Colonic mucosa (tissue), 4 donors: ENCODE data around the gene NF2. TPM values are rescaled to one million over a fixed set of nuclear protein-coding genes. Genes with fewer than 3 reads are reported as not detected.

Source experiments
- DNase-seq: peaks from one replicate; pipeline ENCODE4 v3.0.0-alpha.2; 2020
- H3K27ac ChIP-seq: fragments of 200-600 bp; one replicate; pipeline ENCODE4 v1.8.0; 2021
- H3K27me3 ChIP-seq: fragments of 200-600 bp; one replicate; pipeline ENCODE4 v1.8.0; 2021
- H3K36me3 ChIP-seq: fragments of 200-600 bp; one replicate; pipeline ENCODE4 v1.8.0; 2021
- H3K4me1 ChIP-seq: fragments of 200-600 bp; one replicate; pipeline ENCODE4 v1.8.0; 2021; ENCODE audit warnings: mild to moderate bottlenecking
- H3K4me3 ChIP-seq: fragments of 200-600 bp; one replicate; pipeline ENCODE4 v1.8.0; 2021
- H3K9ac ChIP-seq, 2 donors: one replicate each; pipeline ENCODE4 v1.7.0; 2013; ENCODE audit warnings: control low read depth in 2 of 2, low read depth in 2 of 2, low read length in 2 of 2
- H3K9me3 ChIP-seq: fragments of 200-600 bp; one replicate; pipeline ENCODE4 v1.8.0; 2021
- CTCF ChIP-seq: fragments of 200-600 bp; IDR thresholded peaks from one replicate; pipeline ENCODE4 v1.8.0; 2022; ENCODE audit warnings: antibody characterized with exemption, mild to moderate bottlenecking
- intact Hi-C: fragments of 100-400 bp; cut with DNase I; formaldehyde crosslinking; loops from one replicate; pipeline ENCODE4 v1.14.1; 2022
- total RNA-seq, 2 donors: library from RNA; stranded (reverse); fragmentation: NEBNext Ultra II Directional in 1 of 2; extraction: Animal tissue kit (Norgen Biotek cat#: 25700) in 1 of 2; gene quantifications; one replicate each; pipeline ENCODE4 v1.2.1, GENCODE V29; 2021
- donor health status: healthy.
- donor health status: DM: no; HTN: no; CAD: no.
- donor health status: DM: no; HTN: no; CAD: no.

The NF2 gene
- total RNA-seq, 2 donors from 2014 or later = 33.5 to 51.0 TPM

- Histone ChIP-seq H3K27ac (no peak overlapping the region), H3K9ac (no peak overlapping the region), H3K27me3 (no peaks in the 10 kb centered on the region), H3K4me1 (no peaks in the 10 kb centered on the region), H3K36me3 (no peaks in the 10 kb centered on the region), H3K4me3 (no peak overlapping the region), H3K9me3 (no peaks in the 10 kb centered on the region)
- intact Hi-C loops = no loop called here
- no peak for DNase-seq
- no peak for TF ChIP-seq CTCF
Measured at GRCh38 chr22:29661336-29661735, 57.9 kb downstream of the NF2 start.

- Histone ChIP-seq H3K9me3 (no peaks in the 10 kb centered on the region), H3K27ac (no peak overlapping the region), H3K9ac (no peak overlapping the region), H3K4me3 (no peak overlapping the region), H3K27me3 (no peaks in the 10 kb centered on the region), H3K36me3 (no peaks in the 10 kb centered on the region), H3K4me1 (no peaks in the 10 kb centered on the region)
- intact Hi-C loops = no loop called here
- no peak for TF ChIP-seq CTCF
- no peak for DNase-seq
Measured at GRCh38 chr22:29663180-29663821, 59.9 kb downstream of the NF2 start.

GRCh38 chr22:29665486-29665885 lies 62.1 kb downstream of the NF2 start:
- intact Hi-C loops = no loop called here
- H3K27ac ChIP-seq = no peak overlapping the region
- H3K36me3 ChIP-seq = no peaks in the 10 kb centered on the region
- no peaks in the 10 kb centered on the region for H3K4me1 ChIP-seq
- H3K4me3 ChIP-seq = no peak overlapping the region
- H3K27me3 ChIP-seq = no peaks in the 10 kb centered on the region
- no peaks in the 10 kb centered on the region for H3K9me3 ChIP-seq
- H3K9ac ChIP-seq = no peak overlapping the region
- no peak for DNase-seq
- TF ChIP-seq CTCF = no peak

- H3K9me3 ChIP-seq = no peaks in the 10 kb centered on the region
- H3K36me3 ChIP-seq = peaks cover 4% of the 10 kb centered on the region
Measured at GRCh38 chr22:29668673-29669072, 65.2 kb downstream of the NF2 start.

GRCh38 chr22:29670626-29671025 lies 67.2 kb downstream of the NF2 start:
- Histone ChIP-seq H3K27me3 (no peaks in the 10 kb centered on the region), H3K36me3 (peaks cover 4% of the 10 kb centered on the region), H3K4me1 (no peaks in the 10 kb centered on the region), H3K4me3 (no peak overlapping the region), H3K9me3 (no peaks in the 10 kb centered on the region), H3K27ac (no peak overlapping the region), H3K9ac (no peak overlapping the region)
- no peak for TF ChIP-seq CTCF
- intact Hi-C loops = no loop called here
- no peak for DNase-seq

More at GRCh38 chr22:29668673-29669072, 65.2 kb downstream of the NF2 start:
- TF ChIP-seq CTCF = no peak
- H3K4me1 ChIP-seq = no peaks in the 10 kb centered on the region
- H3K27ac ChIP-seq = no peak overlapping the region
- H3K27me3 ChIP-seq = no peaks in the 10 kb centered on the region
- intact Hi-C loops = no loop called here
- no peak overlapping the region for H3K4me3 ChIP-seq
- DNase-seq = no peak
- no peak overlapping the region for H3K9ac ChIP-seq
